NCI-H82 (cell line): ENCODE measurements around the gene ERG28.
A peak's percentile ranks its signal among the peaks of the same experiment; 100 is the strongest.
"Not testable (repeated sequence)": the region's sequence is repeated elsewhere in the genome, so short reads cannot be mapped to it uniquely, and the experiment has no call there.

Experiments
- DNase-seq: peaks from one replicate; lab custom pipeline; 2025; lab: John Stamatoyannopoulos, UW

ERG28 gene

DNA sequence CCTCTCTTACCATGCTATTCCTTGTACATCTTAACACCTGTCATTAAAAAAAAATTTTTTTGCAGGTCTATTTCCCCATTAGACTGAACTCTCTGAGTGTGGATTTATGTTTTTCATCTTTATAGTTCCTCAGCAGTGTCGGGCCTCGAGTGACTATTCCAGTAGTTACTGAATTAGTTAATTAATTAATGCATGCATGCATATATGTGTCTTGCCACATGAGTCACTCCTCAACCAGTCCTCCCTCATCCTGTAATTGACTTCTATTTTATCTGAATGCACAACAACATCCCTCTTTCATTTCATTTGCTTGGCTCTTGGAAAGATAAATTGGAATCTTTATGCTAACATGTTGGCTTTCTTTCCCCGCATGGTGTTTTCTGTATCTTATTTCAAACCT is 35.6 kb downstream of the ERG28 start:
- no peak for DNase-seq

DNA sequence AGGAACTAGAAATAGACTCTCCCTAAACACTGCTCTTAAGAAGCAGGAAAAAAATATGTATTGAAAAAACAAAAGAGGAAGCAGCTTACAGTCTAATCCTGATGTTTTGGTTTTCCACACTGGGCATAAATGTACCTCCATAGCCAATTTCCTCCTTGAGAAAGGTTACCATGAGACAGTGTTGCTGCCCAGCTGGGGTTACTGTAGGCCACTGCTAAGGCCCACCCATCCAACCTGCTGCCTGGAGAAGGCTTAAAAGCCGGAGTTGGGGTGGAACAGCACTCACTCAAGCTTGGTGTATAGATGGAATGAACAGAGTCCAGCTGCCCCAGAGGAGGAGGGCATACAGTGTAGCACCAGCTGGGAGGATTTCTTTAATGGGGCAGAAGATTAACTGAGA is 41.1 kb downstream of the ERG28 start:
- no peak for DNase-seq

DNA sequence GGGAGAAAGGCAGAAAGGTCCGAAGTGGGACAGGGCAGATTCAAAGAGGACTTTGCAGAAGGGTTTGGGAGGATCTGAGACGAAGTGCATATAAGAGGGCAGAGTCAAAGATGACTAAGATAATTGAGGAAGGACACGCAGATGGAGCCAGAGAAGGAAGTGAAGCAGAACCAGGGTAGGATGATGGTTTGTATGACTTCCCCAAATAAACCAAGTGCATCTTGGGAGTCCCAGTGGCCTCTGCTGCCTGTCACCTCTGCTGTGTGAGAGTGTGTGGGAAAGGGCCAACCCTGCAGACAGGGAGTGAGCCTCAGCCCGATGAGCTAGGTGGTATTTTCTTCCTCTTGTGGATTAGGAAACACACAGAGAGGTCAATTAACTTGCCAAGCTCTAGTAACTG is 45.5 kb downstream of the ERG28 start:
- DNase-seq: no peak

DNA sequence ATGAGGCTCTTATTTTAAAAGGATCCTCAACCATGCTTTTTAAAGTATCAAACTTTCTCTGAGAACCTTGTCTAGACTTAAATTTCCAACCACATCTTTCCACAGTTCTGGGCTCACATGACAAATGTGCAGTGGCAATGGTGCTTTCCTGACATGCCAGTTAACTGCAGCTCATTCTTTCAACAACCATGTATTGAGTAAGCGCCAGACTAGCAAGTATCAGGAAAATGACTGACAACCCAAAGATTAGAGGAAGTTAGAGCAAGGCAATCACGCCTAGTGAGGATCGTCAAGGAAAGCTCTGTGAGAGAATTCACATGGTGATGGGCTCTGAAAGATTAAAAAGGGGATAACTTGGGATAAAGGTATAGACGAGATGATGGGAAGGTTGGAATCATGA is 46.5 kb downstream of the ERG28 start:
- no peak for DNase-seq

DNA sequence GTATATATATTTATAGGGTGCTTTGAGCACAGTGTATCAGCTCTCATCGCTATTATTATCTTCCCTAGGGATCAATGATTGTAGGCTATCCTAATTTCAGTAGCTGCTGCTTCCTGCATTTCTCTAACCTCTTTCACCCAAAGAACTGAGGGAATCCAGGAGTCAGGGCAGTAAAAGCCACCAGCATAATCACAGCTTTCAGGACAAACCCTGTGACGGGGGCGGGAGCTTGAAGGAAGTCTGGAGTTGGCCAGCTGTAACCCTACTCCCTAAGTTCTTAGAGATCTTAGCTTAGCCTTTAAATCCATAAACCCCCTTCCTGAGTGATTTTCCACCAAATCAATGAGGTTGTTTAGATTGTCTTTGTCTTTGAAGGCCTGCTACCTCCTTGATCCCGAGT is 48.5 kb downstream of the ERG28 start:
- DNase-seq: no peak

DNA sequence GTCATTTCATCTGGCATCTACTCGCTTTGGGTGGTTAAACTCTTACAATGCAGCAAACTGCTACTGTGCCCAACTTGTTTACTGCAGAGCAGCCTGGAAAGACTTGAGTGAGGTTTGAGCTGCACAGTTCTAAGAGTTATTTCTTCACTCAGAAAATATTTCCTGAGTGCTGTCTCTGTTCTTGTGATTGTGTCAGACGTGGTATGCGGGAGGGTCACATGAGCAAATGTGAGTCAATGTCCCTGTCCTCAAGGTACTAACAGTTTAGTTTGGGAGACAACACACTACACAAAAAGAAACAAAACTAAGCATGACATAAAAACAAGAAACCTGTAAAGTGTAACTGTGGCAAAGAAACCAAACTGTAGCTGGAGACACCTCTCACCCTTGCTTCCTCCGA is 49.8 kb downstream of the ERG28 start:
- DNase-seq: no peak

DNA sequence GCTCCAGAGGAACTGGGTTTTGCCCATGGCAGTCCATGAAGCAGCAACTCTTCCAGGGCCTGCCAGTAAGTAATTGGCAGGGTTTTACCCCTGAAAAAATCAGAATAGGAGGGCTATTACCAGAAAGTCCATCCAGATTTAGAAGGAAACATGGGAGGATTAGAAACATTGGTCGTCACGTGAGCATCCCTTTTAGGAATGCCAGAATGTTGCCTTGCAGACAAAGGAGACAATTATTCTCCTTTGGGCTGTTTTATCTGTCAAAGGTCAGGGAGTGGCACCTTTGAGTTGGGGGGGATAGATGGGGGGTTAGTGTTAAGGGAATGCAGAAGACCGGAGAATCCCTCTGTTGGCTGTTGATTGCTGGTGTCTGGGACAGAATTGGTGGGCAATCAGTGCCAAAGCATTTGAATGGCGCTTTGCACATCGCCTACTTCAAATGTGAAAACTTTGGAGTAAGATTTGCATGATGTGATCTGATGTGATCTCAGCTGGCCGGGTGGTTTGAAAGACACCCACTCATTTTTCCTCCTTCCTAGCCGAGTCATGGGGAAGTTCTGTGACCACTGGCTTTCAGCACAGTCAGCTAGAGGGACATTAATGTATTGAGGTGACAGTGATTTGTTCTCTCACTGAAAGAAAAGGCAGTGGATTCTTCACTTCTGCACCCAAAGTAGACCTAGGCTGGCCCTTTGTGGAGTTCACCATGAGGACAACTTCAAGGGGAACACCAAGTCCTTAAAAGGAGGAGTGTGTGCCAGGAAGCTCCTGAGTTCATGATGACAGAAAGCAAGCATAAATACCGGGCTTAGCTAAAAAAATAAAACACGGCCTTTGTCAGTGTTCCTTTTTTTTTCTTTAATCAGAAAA is 50.8 kb downstream of the ERG28 start:
- DNase-seq: no peak

DNA sequence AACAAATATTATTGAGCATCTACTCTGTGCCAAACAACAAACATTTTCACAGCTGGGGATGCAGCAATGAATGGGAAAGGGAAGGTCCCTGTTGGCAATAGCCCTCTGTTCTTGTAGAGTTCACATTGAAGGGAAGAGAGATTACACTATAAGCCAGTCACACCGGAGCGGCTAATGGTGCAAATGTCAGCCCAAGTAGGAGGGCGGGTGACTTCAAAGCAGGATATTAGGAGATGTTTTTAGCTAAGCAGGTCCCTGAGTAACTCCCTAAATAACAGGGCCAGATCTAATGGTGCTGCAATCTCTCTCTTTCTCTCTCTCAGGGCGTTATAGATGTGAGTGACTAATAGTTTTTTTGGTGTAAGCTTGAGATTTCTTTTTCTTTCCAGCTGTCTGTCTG is 51.6 kb downstream of the ERG28 start:
- DNase-seq: no peak

DNA sequence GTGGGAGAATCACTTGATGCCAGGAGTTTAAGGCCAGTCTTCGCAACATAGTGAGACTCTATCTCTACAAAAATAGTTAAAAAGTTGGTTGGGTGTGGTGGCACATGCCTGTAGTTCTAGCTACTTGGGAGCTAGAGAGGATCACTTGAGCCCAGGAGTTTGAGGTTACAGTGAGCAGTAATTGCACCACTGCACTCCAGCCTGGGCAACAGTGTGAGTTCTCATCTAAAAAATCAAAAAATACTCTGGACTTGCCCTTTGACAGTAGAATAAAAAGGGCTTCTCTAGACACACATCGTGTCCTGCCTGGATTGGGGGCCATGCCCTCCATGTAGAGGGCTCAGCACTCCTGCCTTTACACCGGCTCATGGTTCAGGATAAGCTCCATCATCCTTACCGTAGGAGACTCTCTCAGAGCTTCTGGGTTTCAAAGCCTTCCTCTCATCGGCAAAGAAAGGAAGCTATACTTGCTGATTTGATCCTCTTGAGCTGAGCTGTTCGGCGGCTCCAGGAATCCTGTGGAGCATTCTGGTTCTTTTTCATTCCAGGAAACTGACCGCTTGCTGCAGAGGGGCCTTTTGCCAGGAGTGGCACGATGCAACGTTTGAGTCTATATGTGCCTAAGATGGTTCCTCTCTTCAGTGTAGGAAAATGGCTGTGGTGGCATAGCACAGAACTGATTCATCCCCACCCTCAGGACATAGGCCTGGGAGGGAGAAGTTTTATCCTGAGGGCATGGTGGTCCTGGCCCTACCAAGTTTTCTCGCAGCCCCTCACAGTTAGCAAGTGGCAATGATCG is 52.6 kb downstream of the ERG28 start:
- no peak for DNase-seq

DNA sequence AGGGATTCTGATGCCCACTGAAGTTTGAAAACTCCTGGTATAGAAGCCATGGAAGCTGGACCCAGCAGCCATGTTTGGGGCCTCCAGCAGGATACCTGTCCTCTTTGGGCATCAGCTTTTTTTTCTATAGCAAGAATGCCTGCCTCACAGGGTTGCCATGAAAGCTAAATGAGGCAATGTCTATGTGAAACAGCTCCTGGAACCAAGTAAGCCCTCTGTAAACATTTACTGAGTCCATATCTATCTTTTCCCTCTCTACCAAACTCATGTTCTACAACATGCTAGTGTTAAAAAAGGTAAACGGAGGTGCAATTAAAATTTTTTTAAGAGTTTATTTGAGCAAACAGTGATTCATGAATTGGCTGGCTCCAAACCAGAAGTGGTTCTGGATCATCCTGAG is 53.6 kb downstream of the ERG28 start:
- no peak for DNase-seq

DNA sequence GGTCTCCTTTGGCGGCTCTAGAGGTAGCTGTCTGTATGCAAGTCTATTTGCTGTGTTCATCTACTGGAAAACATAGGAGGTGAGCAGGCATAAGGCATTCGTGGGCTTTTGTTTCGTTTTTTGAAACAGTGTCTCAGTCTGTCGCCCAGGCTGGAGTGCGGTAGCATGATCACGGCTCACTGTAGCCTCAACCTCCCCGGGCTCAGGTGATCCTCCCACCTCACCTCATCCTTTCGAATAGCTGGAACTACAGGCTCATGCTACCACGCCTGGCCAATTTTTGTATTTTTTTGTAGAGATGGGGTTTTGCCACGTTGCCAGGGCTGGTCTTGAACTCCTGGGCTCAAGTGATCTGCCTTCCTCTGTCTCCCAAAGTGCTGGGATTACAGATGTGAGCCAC is 54.8 kb downstream of the ERG28 start:
- no peak for DNase-seq

DNA sequence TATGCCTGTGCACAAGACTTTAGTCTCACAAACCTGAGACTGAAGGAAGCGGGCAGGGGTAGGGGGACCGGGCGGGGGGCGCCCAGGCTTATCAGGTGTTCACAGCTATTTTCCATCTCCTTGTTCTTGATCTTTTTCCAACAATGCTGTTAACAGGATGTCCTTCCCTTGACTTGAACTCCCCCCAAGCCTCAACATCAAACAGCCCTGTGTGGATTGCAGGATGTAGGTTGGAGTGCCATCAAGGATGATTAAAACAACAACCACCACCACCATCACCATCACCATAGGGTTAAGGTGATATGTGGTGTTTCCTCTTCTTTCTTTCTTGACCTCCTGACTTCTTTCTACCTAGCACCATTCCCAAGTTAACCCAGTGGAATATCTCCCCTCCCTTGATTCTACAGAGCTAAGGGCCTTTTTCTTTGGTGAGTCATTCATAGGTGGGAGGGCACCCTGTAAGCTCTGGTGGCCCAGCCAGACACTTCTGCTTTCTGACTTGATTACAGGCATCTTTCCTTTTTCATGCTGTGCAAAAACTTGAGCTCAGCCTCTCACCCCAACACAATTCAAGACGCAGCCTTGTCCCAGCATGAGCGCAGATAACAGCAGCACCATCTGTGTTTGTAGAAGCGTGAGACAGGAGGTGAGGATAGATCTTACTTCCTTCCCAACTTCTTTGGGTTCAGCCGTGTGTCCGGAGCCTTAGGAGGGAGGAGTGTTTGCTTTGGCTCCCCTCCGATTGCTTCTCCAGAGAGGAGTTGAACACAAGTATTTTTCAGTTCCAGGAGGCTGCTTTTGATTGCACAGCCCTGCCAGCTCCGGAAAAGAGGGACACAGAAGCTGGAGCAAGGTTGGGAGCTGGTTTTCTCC is 55.5 kb downstream of the ERG28 start:
- DNase-seq: no peak

DNA sequence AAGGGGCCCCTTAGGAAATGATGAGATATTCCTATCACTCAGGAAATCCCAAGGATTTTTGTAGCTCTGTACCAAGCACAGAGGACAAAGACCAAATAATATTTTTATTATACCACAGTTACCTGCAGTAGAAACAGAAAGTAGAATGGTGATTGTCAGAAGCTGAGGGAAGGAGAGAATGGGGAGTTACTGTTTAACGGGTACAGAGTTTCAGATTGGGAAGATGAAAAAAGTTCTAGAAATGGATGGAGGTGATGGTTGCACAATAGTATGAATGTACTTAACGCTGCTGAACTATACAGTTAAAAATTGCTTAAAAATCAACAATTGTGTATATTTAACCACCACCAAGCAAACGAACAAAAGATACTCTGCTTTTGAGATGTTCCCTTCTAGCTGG is 58.2 kb downstream of the ERG28 start:
- DNase-seq: no peak

DNA sequence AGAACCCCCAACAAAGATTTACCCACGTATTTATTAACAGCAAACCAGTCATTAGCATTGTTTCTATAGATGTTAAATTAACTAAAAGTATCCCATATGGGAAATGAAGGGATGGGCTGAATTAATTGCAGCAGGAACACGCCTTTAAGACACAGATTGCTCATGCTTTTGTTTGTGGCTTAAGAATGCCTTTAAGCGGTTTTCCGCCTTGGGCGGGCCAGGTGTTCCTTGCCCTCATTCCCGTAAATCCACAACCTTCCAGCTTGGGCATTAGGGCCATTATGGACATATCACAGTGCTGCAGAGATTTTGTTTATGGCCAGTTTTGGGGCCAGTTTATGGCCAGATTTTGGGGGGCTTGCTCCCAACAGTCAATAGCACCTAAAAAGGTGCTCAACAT is 59.6 kb downstream of the ERG28 start:
- DNase-seq: peak; percentile 34

DNA sequence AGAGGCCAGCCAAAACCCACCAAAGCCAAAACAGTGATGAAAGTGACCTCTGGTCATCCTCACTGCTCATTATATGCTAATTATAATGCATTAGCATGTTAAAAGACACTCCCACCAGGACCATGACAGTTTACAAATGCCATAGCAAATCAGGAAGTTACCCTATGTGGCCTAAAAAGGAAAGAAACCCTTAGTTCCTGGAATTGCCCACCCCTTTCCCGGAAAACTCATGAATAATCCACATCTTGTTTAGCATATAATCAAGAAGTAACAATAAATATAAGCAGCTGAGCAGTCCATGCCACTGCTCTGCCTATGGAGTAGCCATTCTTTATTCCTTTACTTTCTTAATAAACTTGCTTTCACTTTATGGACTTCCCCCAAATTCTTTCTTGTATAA is 60.6 kb downstream of the ERG28 start:
- DNase-seq: not testable (repeated sequence)
